Measurements from ENCODE around the gene CCNJL.

The CCNJL gene

GRCh38 chr5:160310140-160310539 lies 2.2 kb downstream of the CCNJL start:
- no peak for DNase-seq
- no peak for TF ChIP-seq CTCF (IDR thresholded peaks at IDR 0.05)
- no peak overlapping the region for H3K27ac ChIP-seq
- no peaks in the 10 kb centered on the region for H3K9me3 ChIP-seq
- H3K36me3 ChIP-seq = no peaks in the 10 kb centered on the region
- H3K4me3 ChIP-seq = no peak overlapping the region
- intact Hi-C loops (cut with DNase I; ENCODE audit: low total_unique reads) = no loop called here
- H3K27me3 ChIP-seq = peaks cover 0 to 23% of the 10 kb centered on the region in 2 donors
- H3K4me1 ChIP-seq = peaks cover 0 to 17% (median 14%) of the 10 kb centered on the region in 4 donors

GRCh38 chr5:160306696-160307095 lies 5.7 kb downstream of the CCNJL start:
- DNase-seq = no peak
- H3K27me3 ChIP-seq = peaks cover 0 to 2% of the 10 kb centered on the region in 2 donors
- H3K36me3 ChIP-seq = no peaks in the 10 kb centered on the region
- no peak overlapping the region for H3K27ac ChIP-seq
- H3K9me3 ChIP-seq = no peaks in the 10 kb centered on the region
- intact Hi-C loops (cut with DNase I; ENCODE audit: low total_unique reads) = no loop called here
- H3K4me3 ChIP-seq = no peak overlapping the region
- TF ChIP-seq CTCF (IDR thresholded peaks at IDR 0.05) = no peak
- peaks cover 0 to 4% (median 3%) of the 10 kb centered on the region in 4 donors for H3K4me1 ChIP-seq

GRCh38 chr5:160305319-160305718 lies 7.0 kb downstream of the CCNJL start:
- no peaks in the 10 kb centered on the region for H3K27me3 ChIP-seq
- no peak for DNase-seq
- no peak overlapping the region for H3K4me3 ChIP-seq
- H3K27ac ChIP-seq = no peak overlapping the region
- no peaks in the 10 kb centered on the region for H3K36me3 ChIP-seq
- no peak for TF ChIP-seq CTCF (IDR thresholded peaks at IDR 0.05)
- H3K9me3 ChIP-seq = no peaks in the 10 kb centered on the region
- intact Hi-C loops (cut with DNase I; ENCODE audit: low total_unique reads) = no loop called here
- no peaks in the 10 kb centered on the region for H3K4me1 ChIP-seq

GRCh38 chr5:160303690-160304089 lies 8.7 kb downstream of the CCNJL start:
- no peak for DNase-seq
- intact Hi-C loops (cut with DNase I; ENCODE audit: low total_unique reads) = no loop called here
- Histone ChIP-seq H3K4me1 (no peaks in the 10 kb centered on the region), H3K9me3 (no peaks in the 10 kb centered on the region), H3K36me3 (no peaks in the 10 kb centered on the region), H3K4me3 (no peak overlapping the region), H3K27me3 (no peaks in the 10 kb centered on the region), H3K27ac (no peak overlapping the region)
- no peak for TF ChIP-seq CTCF (IDR thresholded peaks at IDR 0.05)

DNA sequence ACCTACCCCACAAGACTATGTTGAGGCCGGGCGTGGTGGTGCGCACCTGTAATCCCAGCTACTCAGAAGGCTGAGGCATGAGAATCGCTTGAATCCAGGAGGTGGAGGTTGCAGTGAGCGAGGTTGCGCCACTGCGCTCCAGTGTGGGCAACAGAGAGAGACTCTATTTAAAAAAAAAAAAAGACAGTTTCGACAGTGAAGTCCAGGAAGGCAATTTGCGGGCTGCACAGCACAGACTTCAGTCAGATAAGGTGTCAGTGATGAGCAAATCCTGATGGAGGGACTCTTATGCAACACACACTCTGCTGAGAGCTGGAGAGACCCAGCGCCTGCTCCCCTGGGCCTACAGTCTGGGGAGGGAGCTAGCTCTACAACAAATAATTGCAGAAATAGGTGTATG lies 14.2 kb downstream of the CCNJL start:
- Histone ChIP-seq H3K36me3 (no peaks in the 10 kb centered on the region), H3K27ac (no peak overlapping the region), H3K4me3 (no peak overlapping the region), H3K4me1 (no peaks in the 10 kb centered on the region), H3K27me3 (no peaks in the 10 kb centered on the region), H3K9me3 (no peaks in the 10 kb centered on the region)
- intact Hi-C loops (cut with DNase I; ENCODE audit: low total_unique reads) = no loop called here
- DNase-seq = no peak
- no peak for TF ChIP-seq CTCF (IDR thresholded peaks at IDR 0.05)

GRCh38 chr5:160297776-160298175 lies 14.6 kb downstream of the CCNJL start:
- TF ChIP-seq CTCF (IDR thresholded peaks at IDR 0.05) = no peak

More at GRCh38 chr5:160297776-160298175, 14.6 kb downstream of the CCNJL start:
- Histone ChIP-seq H3K27ac (no peak overlapping the region), H3K4me3 (no peak overlapping the region), H3K9me3 (no peaks in the 10 kb centered on the region), H3K27me3 (no peaks in the 10 kb centered on the region), H3K4me1 (no peaks in the 10 kb centered on the region), H3K36me3 (no peaks in the 10 kb centered on the region)
- DNase-seq = no peak
- intact Hi-C loops (cut with DNase I; ENCODE audit: low total_unique reads) = no loop called here

Measured in tibial artery (tissue), 4 donors.